HFFc6 (cell line): ENCODE results near the gene UNC93B1. TPM values are rescaled to one million over a fixed set of nuclear protein-coding genes. Genes with fewer than 3 reads are reported as not detected.
A peak's percentile ranks its signal among the peaks of the same experiment; 100 is the strongest.

Source experiments
- DNase-seq: peaks from one replicate; pipeline ENCODE4 v3.0.0-alpha.2; 2018
- H3K27ac Mint-ChIP-seq: 2 replicates; pipeline ENCODE4 v1.8.0; 2020; ENCODE audit warnings: mild to moderate bottlenecking, mixed read lengths
- H3K27me3 Mint-ChIP-seq: 2 replicates; pipeline ENCODE4 v1.8.0; 2021; ENCODE audit warnings: mild to moderate bottlenecking, moderate library complexity, mixed read lengths; ENCODE audit not compliant: insufficient read depth
- H3K36me3 Mint-ChIP-seq: 2 replicates; pipeline ENCODE4 v1.8.0; 2021; ENCODE audit warnings: low read depth, mixed read lengths
- H3K4me1 Mint-ChIP-seq: 2 replicates; pipeline ENCODE4 v1.8.0; 2020; ENCODE audit warnings: low read depth, mixed read lengths
- H3K4me3 Mint-ChIP-seq: 2 replicates; pipeline ENCODE4 v1.8.0; 2020; ENCODE audit warnings: mild to moderate bottlenecking, moderate library complexity, mixed read lengths
- H3K9me3 Mint-ChIP-seq: 2 replicates; pipeline ENCODE4 v1.8.0; 2020; ENCODE audit warnings: mild to moderate bottlenecking, mixed read lengths
- total RNA-seq, 6 experiments: library from RNA; stranded (reverse); fragmentation: NEBNext Ultra II Directional; extraction: Animal tissue kit (Norgen Biotek cat#: 25700); gene quantifications; 2 replicates in 1 of 6; 3 replicates in 5 of 6; pipeline ENCODE4 v1.2.3, GENCODE V29; 2021
- TF ChIP-seq, protein P1 (sequence below): fragments of 200-600 bp; sonication (generic); IDR thresholded peaks from 2 replicates; pipeline ENCODE4 v1.5.0; 2021; ENCODE audit warnings: antibody characterized with exemption, mild to moderate bottlenecking

UNC93B1 gene
- total RNA-seq, 6 experiments from 2014 or later: 17.2 to 23.0 (median 19.9) TPM

- H3K36me3 Mint-ChIP-seq: peaks cover 41% of the 10 kb centered on the region
- no peaks in the 10 kb centered on the region for H3K9me3 Mint-ChIP-seq
- peaks cover 4% of the 10 kb centered on the region for H3K27me3 Mint-ChIP-seq
- peak overlapping the region; percentile 91 for H3K4me3 Mint-ChIP-seq
- TF ChIP-seq, protein P1, sequence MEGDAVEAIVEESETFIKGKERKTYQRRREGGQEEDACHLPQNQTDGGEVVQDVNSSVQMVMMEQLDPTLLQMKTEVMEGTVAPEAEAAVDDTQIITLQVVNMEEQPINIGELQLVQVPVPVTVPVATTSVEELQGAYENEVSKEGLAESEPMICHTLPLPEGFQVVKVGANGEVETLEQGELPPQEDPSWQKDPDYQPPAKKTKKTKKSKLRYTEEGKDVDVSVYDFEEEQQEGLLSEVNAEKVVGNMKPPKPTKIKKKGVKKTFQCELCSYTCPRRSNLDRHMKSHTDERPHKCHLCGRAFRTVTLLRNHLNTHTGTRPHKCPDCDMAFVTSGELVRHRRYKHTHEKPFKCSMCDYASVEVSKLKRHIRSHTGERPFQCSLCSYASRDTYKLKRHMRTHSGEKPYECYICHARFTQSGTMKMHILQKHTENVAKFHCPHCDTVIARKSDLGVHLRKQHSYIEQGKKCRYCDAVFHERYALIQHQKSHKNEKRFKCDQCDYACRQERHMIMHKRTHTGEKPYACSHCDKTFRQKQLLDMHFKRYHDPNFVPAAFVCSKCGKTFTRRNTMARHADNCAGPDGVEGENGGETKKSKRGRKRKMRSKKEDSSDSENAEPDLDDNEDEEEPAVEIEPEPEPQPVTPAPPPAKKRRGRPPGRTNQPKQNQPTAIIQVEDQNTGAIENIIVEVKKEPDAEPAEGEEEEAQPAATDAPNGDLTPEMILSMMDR: no peak
- H3K4me1 Mint-ChIP-seq: peaks cover 53% of the 10 kb centered on the region
- H3K27ac Mint-ChIP-seq: peak overlapping the region; percentile 91
- DNase-seq: no peak
Observed at GRCh38 chr11:68027667-68028066, 23.8 kb upstream of the UNC93B1 start.

- Mint-ChIP-seq H3K4me3 (no peak overlapping the region), H3K36me3 (peaks cover 37% of the 10 kb centered on the region), H3K9me3 (no peaks in the 10 kb centered on the region), H3K27ac (peak overlapping the region; percentile 91), H3K4me1 (peaks cover 48% of the 10 kb centered on the region), H3K27me3 (peaks cover 4% of the 10 kb centered on the region)
- no peak for DNase-seq
- TF ChIP-seq, protein P1: no peak
Observed at GRCh38 chr11:68026391-68027105, 22.7 kb upstream of the UNC93B1 start.

DNA sequence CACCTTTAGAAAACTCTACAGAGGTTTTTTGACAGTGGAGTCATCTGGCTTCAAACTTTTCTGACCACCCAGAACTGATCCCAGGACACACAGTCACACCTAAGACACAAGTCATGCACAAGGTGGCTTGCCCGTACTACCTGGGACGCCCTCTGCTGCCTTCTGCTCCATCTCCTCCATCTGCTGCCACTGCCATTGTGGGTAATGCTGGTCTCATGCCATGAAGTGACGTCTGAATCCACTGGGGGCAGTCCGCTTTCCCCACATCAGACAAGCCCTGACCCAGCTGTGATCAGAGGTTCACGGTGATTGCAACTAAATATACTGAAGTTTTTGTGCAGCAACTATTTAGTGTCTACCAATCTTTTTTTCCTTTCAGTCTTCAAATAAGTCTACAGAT is 21.1 kb upstream of the UNC93B1 start:
- Mint-ChIP-seq H3K36me3 (peaks cover 36% of the 10 kb centered on the region), H3K27me3 (peaks cover 9% of the 10 kb centered on the region), H3K9me3 (no peaks in the 10 kb centered on the region), H3K4me3 (no peak overlapping the region), H3K27ac (peak overlapping the region; percentile 11; the same call in 1 of the 2 replicates), H3K4me1 (peaks cover 50% of the 10 kb centered on the region)
- TF ChIP-seq, protein P1: no peak; the same call in 1 of the 2 replicates
- DNase-seq: no peak

GRCh38 chr11:68024508-68024907 is 20.6 kb upstream of the UNC93B1 start:
- H3K27ac Mint-ChIP-seq: no peak overlapping the region
- H3K27me3 Mint-ChIP-seq: peaks cover 14% of the 10 kb centered on the region
- peaks cover 34% of the 10 kb centered on the region for H3K36me3 Mint-ChIP-seq
- H3K9me3 Mint-ChIP-seq: no peaks in the 10 kb centered on the region
- DNase-seq: no peak
- peaks cover 48% of the 10 kb centered on the region for H3K4me1 Mint-ChIP-seq
- H3K4me3 Mint-ChIP-seq: no peak overlapping the region
- TF ChIP-seq, protein P1: no peak

DNA sequence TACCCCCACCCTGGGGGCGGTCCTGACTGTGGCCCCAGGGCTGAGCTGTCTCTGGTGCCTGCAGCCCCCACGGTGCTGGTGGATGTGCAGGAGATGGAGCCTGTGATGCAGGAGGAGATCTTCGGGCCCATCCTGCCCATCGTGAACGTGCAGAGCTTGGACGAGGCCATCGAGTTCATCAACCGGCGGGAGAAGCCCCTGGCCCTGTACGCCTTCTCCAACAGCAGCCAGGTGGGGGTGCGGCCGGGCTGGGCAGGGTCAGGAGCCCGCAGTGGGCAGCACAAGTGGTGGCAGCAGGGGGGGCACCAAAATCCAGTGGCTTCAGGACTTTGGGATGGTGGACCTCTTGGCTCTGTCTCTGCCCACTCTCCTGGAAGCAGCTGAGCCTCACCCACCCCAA is 18.6 kb upstream of the UNC93B1 start:
- peaks cover 20% of the 10 kb centered on the region for H3K27me3 Mint-ChIP-seq
- peaks cover 35% of the 10 kb centered on the region for H3K4me1 Mint-ChIP-seq
- no peak overlapping the region for H3K4me3 Mint-ChIP-seq
- TF ChIP-seq, protein P1: no peak
- DNase-seq: no peak
- H3K27ac Mint-ChIP-seq: no peak overlapping the region
- H3K9me3 Mint-ChIP-seq: no peaks in the 10 kb centered on the region
- H3K36me3 Mint-ChIP-seq: peaks cover 25% of the 10 kb centered on the region
